GM04504 (cell line): ENCODE data around the gene LZTFL1.

Experiments used
- DNase-seq: peaks from one replicate; pipeline ENCODE4 v3.0.0-alpha.2; 2012; ENCODE audit warnings: low read depth

The LZTFL1 gene, protein sequence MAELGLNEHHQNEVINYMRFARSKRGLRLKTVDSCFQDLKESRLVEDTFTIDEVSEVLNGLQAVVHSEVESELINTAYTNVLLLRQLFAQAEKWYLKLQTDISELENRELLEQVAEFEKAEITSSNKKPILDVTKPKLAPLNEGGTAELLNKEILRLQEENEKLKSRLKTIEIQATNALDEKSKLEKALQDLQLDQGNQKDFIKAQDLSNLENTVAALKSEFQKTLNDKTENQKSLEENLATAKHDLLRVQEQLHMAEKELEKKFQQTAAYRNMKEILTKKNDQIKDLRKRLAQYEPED

DNA sequence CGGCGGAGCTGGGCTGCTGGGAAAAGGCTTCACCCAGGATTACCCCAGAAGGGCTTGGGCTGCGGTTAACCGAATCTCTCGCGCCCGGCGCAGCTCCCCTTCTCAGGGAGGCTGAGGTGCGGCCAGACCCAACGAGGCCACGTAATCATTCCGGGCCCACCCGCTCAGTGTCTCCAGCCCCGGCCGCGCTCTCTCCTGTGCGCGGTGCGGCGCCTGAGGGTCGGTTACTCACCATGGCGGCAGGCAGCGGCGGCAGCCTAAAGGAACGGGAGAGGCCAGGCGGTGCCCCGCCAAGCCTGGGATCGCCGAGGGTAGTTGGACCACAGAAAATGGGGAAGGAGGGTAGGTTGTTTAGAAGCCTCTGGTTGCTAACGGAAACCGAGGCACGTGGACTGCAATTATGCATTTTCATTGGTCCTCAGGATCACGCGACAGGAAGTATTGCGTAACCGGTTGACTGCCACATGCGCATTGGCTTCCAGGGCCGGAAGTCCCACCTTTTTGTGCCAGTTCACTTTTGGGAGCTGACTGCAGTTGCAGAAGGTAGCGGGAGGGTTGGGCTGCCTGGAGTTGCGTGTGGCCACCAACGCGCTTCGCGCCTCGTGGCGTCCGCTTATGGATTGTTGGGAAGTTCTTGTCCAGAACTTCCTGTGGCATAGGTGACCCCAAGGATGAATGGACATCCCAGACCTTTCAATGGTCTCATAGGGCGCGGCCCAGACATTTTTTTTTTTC is at the start of gene LZTFL1:
Gene LZTFL1, minus strand, starts transcription at position 363 of the 735 bp plus-strand sequence. Its CDS starts 128 bp downstream, at position 235.
- peak; percentile 94 for DNase-seq

DNA sequence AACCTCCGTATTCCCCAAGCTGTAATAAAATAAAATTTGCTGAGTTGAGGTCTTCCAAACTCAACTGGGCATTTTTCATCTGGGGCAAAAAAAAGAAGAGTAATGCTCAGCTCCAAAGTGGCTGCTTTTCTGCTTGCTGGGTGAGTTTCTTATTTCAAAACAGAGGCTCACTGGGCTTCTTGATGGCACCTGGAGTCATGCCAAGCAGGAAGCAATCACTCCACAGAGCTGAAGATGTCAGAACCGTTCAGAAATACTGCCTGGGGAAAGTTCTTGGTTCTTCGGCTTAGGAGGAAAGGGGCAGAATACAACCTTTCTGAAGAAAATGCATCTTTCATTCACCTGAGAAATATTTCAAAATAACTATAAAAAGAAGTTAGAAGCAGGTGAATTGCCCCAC is 48.5 kb upstream of the LZTFL1 start:
- no peak for DNase-seq

DNA sequence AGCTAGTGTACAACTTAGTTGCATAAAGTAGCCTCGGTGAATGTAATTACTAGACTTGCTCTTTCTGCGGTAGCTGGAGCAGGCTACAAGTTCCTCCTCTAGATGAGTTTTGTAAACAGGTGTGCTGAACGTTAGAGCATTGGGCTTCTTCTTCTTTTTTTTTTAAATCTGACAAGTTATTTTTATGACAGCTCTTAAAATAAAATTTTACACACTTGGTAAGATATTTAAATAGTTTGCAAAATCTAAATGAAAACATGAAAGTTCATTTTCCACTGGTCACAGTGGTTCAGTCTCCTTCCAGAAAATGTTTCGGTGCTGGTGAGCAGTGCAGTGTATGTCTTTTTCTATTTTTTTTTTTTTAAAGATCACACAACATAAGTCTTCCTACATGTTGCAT is 47.4 kb upstream of the LZTFL1 start:
- DNase-seq = no peak

DNA sequence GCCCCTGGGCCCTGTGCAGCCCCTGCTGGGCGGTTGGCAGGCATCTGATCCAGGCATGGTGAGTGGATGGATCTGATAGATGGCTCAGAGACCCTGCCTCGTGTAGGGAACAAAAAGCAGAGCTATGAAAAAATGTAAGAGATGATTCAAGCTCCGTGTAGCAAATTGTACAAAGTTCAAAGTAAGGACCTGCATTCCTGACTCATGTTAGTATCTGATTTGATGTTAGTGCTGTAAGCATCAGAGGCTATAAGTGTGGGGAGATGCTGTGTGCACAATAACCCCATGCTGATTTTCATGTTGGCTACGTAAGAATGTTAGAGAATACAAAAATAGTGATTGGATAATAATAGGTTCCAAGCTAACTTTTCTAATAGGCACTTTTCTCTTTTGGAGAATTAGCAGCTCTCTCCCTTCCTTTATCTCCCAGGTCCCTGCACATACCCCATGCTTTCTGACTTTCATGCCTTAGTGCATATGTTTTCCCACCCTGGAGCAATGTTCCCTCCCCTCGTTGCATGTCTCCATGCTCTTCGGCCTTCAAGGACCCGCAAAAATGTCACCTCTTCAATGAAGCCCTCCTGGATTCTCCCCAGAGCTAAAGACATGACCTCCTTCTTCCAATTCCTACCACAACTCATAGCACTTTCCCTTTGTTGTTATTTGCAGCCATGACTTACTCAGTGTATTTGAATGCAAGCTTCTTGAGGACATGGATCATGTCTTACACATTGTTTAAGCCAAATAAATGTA is 46.0 kb upstream of the LZTFL1 start:
- no peak for DNase-seq

DNA sequence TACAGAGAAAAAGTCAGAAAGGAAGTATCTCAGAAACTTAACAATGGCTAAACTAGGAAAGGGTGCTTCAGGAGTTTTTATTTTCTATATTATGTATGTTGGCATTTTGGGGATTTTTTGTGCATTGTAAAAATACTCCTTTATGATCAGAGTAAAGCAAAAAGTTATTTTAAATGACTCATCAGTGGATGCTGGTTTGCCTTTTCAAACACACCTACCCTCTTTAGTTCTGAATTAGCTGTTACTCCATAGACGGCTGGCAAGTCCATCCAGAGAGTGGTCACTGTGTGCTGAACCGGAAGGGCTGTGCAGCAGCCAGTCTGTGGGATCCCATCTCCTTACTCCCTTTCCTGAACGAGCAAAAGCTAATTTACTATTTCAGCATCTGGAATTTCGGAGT is 45.4 kb upstream of the LZTFL1 start:
- no peak for DNase-seq

DNA sequence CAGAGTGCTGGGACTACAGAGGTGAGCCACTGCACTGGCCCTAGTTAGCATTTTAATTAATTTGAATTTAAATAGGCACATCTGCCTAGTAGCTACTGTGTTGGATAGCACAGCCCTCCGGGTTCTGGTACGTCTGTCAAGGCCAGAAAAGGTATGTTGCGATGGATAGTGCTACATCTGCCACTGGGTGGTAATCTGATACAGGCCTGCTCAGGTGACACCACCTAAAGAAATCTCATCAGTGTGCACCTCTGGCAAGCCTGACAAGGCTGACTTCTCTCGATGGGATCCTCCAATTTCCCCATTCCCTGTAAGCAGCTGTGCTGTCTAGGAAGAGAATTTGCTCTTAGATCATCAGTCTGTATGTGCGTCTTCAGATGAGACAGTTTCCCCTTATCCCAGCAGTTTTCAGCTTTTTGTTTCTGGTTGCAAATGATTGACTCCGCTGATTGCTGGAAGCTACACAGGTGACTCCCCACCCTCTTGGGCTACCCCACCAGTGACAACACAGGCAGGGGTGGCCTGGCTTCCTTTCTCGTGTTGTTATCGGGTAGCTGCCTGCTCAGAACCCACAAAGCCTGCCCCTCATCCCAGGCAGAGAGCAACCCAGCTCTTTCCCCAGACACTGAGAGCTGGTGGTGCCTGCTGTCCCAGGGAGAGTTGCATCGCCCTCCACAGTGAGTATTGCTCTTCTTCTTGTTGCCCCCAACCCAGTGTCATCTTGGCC is 44.2 kb upstream of the LZTFL1 start, which contains the start of gene CCR9:
Gene CCR9, plus strand, starts transcription at position 565 of the 727 bp plus-strand sequence. CDS start 8,391 bp downstream, outside the sequence.
- no peak for DNase-seq

DNA sequence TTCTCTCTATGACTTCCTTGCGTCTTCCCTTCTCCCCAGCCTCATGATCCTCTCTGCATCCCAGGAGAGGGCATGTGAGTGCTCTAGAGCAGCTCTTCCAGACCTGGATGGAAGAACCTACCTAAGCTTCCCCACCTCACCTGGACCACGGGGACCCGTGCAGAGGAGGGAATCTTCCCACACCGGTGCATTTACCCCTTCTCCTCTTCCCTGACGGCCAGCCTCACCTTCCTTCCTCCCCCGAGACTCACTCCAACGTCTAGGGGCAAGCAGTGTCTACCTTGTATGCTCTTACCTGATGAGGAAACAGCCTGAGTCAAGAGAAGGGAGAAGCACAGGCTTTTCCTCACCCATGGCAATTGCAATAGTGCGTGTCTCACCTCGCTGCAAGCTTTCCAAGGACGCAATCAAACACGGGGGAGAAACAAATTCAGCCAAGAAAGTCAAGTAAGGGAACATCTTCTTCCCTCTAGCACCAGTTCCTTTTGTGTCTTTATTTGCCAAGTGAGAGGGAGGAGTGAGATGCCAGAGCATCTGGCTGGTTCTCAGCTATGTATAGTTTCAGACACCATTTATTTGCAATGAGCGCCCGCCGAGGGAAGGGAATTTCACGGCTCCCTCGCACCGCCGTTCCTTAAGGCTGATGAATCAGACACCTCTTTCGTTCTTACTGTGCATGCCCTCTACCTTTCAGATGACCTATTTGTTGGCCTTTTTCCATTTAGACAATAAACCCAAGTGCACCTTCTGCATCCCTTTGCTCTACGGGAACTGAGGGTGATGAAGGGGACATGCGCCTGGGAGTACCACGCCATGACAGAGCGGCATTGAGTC is 42.7 kb upstream of the LZTFL1 start:
- DNase-seq = no peak

DNA sequence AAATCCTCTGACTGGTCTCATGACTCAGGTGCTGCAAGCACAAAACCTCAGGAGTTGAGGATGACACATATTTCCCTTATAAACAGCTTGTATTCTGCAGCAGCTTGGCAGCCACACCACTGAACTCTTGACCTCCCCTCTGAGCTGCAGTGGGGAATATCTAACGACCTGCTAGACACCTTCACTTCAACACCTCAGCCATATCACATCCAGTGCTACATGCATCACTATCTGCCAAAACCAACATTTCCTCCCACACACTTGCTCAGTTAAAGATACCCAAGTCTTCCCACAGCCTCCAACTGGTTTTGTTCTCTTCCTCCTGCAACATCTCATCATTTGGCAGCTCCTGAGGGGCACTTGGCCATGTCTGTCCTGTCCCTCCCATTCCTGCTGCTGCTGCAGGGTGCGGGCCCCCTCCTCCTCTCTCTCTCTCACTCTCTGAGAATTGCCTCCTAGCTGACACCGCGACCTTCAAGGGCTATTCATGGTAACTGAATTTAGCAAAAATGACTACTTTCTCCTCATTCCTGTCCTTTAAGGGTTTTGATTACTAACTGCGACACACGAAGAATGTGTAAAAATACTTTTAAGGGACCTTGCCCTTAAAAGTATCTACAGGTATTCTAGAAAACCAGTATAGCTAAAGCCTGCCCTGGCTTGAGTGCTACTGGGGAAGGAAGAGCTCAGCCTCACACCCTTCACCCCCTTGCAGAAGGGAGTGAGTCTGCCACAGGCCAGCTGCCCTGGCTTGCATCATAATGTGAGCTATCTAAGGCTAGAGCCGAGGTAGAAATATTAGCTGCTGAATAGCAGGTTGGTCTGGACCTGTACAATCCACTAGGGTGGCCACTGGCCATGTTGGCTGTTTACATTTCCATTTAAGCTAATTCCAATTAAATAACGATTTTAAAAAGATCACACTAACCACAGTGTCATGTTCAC is 39.4 kb upstream of the LZTFL1 start:
- DNase-seq = no peak

DNA sequence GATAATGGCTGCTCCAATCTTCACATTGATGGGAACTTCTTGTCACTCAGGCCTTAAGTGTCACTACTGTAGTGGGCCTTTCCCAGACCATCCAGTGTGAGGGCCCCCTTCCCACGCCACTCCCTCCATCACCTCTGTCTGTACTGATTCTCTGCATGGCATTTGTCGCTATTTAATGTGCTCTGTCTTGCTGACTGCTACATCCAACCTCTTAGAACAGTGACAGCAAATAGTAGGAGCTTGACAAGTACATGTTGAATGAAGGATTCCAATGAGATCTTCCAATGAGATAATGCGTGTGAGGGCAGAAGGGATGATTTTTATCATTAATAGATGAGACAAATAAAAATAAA is 38.8 kb upstream of the LZTFL1 start:
- DNase-seq = no peak

DNA sequence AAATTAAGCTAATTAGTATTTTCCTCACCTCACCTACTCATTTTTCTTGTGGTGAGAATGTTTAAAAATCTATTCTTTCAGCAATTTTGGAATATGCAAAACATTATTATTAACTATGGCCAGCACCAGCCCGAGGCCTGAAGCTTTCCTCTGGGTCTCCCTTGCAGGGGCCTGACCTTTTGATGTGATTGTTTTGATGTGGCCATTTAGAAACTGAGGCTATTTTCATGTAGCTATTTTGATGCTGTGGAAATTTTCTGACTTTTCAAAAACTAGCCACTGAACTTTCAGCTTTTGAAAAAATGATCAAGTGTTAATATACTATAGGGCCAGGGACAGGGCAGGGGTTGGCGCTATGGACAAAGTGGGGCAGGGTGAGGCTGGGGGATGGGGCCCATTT is 36.2 kb upstream of the LZTFL1 start:
- no peak for DNase-seq

DNA sequence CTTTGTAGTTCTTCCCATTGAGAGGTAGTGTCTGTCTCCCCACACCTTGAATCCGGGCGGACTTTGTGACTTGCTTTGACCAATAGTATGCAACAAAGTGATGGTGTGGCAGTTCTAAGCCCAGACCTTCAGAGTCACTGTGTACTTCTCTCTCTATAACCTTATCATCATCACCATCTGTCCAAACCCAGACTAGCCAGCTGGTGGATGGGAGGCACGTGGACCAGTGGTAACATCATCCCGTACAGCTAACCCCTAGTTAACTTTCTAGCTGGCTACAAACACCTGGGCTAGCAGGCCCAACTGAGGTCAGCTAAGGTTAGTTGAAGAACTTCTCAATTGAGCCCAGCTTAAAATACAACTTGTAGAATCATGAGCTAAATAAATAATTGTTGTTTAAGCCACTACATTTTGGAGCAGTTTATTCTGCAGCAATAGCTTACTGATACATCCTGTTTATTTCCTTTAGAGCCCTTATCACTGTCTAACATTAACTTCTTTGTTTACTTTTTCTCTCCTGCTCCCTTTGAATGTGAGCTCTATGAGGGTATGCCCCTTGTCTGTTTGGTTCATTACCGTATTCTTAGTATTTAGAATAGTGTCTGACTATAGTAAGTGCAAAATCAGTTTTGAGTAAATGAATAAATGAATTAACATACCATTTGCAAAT is 32.9 kb upstream of the LZTFL1 start:
- no peak for DNase-seq

DNA sequence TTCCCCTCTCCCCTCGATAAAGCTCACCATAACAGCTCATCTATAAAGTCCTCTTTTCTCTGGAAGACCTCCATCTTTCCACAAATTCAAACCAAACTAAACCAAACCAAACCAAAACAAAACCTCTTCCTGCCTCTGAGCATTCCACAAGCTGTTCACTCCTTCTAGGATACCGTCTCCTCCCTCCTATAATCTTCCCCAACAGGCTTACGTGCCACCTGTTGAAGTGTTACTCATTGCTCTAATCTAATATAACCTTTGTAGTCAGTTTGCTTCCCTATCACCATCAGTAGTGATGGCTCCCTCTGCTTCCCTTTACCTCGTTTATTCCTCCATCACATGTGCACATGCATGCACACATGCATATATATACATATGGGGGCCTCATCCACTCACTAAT is 31.7 kb upstream of the LZTFL1 start:
- DNase-seq = no peak

DNA sequence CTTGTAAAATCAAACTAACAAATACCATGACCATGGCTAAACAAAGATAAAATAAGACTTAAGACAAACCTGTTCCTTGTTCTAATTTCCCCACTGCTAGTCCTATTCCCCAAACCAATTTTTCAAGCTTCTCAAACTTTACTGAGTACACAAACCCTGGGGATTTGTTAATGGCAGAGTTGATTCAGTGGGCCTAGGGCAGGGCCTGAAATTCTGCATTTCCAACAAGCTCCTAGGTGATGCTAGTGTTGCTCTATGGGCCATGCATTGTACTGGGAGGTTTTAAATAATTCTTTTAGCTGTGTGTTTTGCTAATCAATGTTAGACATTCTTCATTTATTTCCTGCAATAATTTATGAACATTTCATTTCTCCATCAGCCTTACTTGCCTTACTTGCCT is 31.1 kb upstream of the LZTFL1 start:
- DNase-seq = no peak

DNA sequence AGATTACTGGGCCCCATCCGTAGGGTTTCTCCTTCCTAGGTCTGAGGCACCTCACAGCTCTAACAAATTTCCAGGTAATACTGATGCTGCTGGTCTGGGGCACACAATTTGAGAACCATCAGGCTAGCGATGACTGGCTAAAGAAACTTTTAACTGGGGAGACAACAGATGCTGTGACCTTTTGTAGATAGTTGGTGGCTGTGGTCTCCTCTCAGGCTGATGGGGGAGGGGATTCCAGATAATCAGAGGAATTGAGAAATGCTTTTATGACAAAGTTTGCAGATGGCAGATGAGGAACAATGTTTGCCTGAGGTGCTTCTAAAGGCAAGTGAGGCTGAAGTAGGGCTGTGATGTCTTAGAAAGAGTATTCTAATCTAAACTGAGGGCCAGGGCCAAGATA is 30.6 kb upstream of the LZTFL1 start:
- no peak for DNase-seq

DNA sequence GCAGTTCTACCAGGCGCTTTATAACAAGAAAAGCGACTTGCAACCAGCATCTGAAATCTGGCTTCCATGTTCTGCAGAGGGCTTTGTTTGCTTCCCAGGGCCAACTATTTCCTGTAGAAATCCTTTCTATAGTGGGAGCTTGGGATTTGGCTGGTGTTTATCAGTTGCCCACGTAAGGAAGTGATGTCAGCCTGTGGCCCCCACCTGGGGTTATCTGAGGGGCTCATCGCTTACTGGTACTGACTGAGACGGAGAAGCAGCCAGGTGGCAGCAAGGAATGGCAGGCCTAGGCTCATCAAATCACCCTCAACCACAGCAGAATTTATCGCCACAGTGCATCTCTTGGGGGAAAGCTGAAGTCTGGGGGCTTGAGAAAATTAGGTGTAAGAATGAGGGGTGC is 29.9 kb upstream of the LZTFL1 start:
- DNase-seq = no peak

DNA sequence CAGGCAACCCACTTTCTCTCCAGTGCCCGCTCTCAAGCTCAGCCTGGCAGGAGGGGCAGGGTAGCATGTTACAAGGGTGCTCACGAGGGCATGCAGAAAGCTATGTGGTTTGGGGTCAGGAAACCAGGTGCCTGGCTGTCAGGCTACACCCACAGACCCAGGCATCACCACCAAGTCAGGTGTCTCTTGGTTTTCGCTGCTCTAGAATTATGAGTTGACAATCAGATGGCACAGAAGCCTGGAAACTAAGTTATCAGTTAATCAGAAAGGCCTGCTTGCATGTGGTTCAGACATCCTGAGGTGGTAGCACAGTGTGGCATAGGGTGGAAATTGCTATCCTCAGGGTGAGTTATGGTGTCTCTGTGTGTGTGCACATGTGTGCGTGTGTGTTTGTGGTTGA is 28.2 kb upstream of the LZTFL1 start:
- no peak for DNase-seq

DNA sequence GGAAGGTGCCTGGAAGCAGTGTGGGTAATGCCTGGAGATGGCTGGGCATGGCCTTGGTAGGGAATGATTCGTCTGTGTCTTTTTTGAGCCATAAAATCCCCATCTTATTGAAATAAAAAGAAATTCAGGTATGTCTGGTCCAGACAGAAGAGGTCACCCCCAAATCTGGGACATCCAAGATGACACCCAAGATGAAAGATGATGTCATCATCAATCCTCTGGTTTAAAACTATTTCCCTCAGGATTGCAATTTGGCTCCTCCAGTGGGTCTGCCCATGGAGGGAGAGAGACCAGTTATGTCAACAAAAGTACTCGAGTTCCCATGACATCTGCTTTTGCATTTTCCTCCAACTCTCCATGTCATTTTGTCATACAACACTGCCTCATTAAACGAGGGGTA is 27.7 kb upstream of the LZTFL1 start:
- no peak for DNase-seq

DNA sequence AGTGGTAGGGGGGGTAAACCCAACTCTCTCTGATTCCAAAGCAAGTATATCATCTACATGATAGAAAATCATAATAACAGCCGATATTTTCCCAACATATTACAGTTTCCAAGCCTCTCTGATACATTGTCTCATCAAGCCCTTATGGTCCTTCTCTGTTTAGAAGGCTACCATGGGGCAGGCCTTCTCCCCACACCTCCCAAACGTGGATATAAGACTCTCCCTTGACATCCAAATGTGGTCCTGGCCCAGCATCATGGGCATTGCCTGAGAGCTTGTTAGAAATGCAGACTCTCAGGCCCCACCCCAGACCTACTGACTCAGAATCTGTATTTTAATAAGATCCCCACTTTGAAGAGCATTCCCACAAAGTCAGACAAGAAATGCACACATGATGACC is 26.7 kb upstream of the LZTFL1 start:
- no peak for DNase-seq

DNA sequence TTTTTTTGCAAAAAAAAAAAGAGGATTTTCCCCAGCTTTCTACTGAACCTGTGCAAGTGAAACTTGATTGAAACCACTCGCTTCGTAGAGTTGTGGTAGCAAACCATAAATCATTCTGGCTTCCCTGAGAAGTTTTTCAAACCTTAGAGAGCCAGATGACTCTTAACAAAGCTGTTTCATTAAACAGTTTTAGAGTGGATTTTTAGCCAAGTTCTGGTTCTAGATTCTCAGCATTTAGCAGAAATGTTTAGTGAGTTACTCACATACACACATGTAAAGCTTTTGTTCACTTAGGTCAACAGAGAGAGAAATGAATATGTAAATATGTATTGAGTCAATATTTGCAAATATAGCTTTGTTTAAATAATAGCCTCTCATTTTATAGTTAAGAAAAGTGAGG is 26.3 kb upstream of the LZTFL1 start:
- no peak for DNase-seq

DNA sequence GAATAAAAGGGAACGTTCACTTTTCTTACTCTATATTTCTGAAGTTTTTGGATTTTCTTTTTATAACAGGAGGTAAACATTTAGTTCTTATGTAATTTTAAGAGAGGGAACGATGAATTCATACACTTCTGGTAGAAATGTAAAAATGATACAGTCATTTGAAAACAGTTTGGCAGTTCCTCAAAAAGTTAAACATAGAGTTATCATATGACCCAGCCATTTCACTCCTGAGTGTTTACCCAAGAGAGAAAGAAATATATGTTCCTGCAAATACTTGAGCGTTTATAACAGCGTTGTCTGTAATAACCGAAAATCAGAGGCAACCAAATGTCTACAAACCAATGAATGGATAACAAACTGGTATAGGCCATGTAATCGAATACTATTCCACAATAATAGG is 23.6 kb upstream of the LZTFL1 start:
- DNase-seq = no peak
